HTR-8/SVneo (cell line): ENCODE measurements around the gene SSB.
A peak's percentile ranks its signal among the peaks of the same experiment; 100 is the strongest.
"Not testable (repeated sequence)": the region's sequence is repeated elsewhere in the genome, so short reads cannot be mapped to it uniquely, and the experiment has no call there.

Source experiments
- DNase-seq: peaks from one replicate; pipeline ENCODE4 v3.0.0; 2011; ENCODE audit warnings: low spot score, mixed read lengths; ENCODE audit not compliant: insufficient read length
- FAIRE-seq: peaks from 2 replicates; lab custom pipeline; 2011; peaks lifted over from hg19 to GRCh38; lab: Jason Lieb, UNC

The SSB gene

GRCh38 chr2:169781249-169782013 lies 17.2 kb upstream of the SSB start:
- no peak for FAIRE-seq

GRCh38 chr2:169782513-169782912 lies 16.2 kb upstream of the SSB start:
- FAIRE-seq (no peak), DNase-seq (no peak)

More at GRCh38 chr2:169781249-169782013, 17.2 kb upstream of the SSB start:
- no peak for DNase-seq

GRCh38 chr2:169790581-169790980 lies 8.1 kb upstream of the SSB start:
- FAIRE-seq: no peak

GRCh38 chr2:169795181-169795580 lies 3.5 kb upstream of the SSB start:
- FAIRE-seq (no peak), DNase-seq (no peak)

More at GRCh38 chr2:169790581-169790980, 8.1 kb upstream of the SSB start:
- no peak for DNase-seq

- FAIRE-seq: no peak
- no peak for DNase-seq
Observed at GRCh38 chr2:169796441-169796840, 2.2 kb upstream of the SSB start.

GRCh38 chr2:169797601-169798000 lies 1.1 kb upstream of the SSB start:
- DNase-seq (no peak), FAIRE-seq (no peak)

GRCh38 chr2:169798397-169798717 lies 314 bp upstream of the SSB start:
- FAIRE-seq (no peak), DNase-seq (no peak)

- FAIRE-seq: no peak
- no peak for DNase-seq
Observed at GRCh38 chr2:169803480-169803879, 4.8 kb downstream of the SSB start.

GRCh38 chr2:169806586-169806985 lies 7.9 kb downstream of the SSB start:
- DNase-seq (no peak), FAIRE-seq (no peak)

- DNase-seq (no peak), FAIRE-seq (no peak)
Observed at GRCh38 chr2:169808221-169808620, 9.6 kb downstream of the SSB start.

GRCh38 chr2:169815849-169816248 lies 17.2 kb downstream of the SSB start:
- FAIRE-seq: peak; percentile 16

GRCh38 chr2:169816961-169817360 lies 18.3 kb downstream of the SSB start:
- not testable (repeated sequence) for DNase-seq, FAIRE-seq

More at GRCh38 chr2:169815849-169816248, 17.2 kb downstream of the SSB start:
- DNase-seq: no peak

GRCh38 chr2:169817369-169817768 lies 18.7 kb downstream of the SSB start:
- DNase-seq, FAIRE-seq: not testable (repeated sequence)

GRCh38 chr2:169818241-169818640 lies 19.6 kb downstream of the SSB start:
- FAIRE-seq: no peak

GRCh38 chr2:169819106-169819505 lies 20.4 kb downstream of the SSB start:
- DNase-seq (no peak), FAIRE-seq (no peak)

More at GRCh38 chr2:169818241-169818640, 19.6 kb downstream of the SSB start:
- no peak for DNase-seq

GRCh38 chr2:169820101-169820500 lies 21.4 kb downstream of the SSB start:
- not testable (repeated sequence) for FAIRE-seq, DNase-seq

GRCh38 chr2:169822036-169822435 lies 23.4 kb downstream of the SSB start:
- FAIRE-seq: no peak

GRCh38 chr2:169822785-169823392 lies 24.2 kb downstream of the SSB start:
- DNase-seq (no peak), FAIRE-seq (no peak)

More at GRCh38 chr2:169822036-169822435, 23.4 kb downstream of the SSB start:
- no peak for DNase-seq

- DNase-seq (no peak), FAIRE-seq (no peak)
Observed at GRCh38 chr2:169823996-169824372, 25.3 kb downstream of the SSB start.

GRCh38 chr2:169824373-169825333 lies 26.0 kb downstream of the SSB start, which contains the start of gene METTL5:
Gene METTL5, minus strand, starts transcription at chr2:169824905. Its CDS starts 308 bp downstream, at chr2:169824597.
- peak; percentile 38 for FAIRE-seq

More at GRCh38 chr2:169824373-169825333, 26.0 kb downstream of the SSB start, which contains the start of gene METTL5:
- peak; percentile 85 for DNase-seq
